GM23338 (cell line): ENCODE measurements around the gene NR4A1. TPM values are rescaled to one million over a fixed set of nuclear protein-coding genes. Genes with fewer than 3 reads are reported as not detected.

Source experiments
- ATAC-seq: fragments of 200-7000 bp; cut with Tn5 transposase; 3 replicates; pipeline ENCODE4 v1.9.1; 2020
- DNase-seq: peaks from one replicate; pipeline ENCODE4 v3.0.0-alpha.2; 2015; ENCODE audit warnings: low spot score
- H2AFZ ChIP-seq: fragments of 200-600 bp; sonication (generic); 2 replicates; pipeline ENCODE4 v1.8.0; 2016; ENCODE audit warnings: antibody characterized with exemption, mild to moderate bottlenecking, moderate library complexity
- H3F3A ChIP-seq: fragments of 200-600 bp; sonication (generic); replicated peaks from 2 replicates; pipeline ENCODE4 v1.8.0; 2017; ENCODE audit warnings: antibody characterized with exemption, mixed run types, low read depth
- H3K27ac ChIP-seq: fragments of 200-600 bp; sonication (generic); 2 replicates; pipeline ENCODE4 v1.6.1; 2016; ENCODE audit warnings: low read depth
- H3K27me3 ChIP-seq: fragments of 200-600 bp; sonication (generic); 2 replicates; pipeline ENCODE4 v1.8.0; 2016; ENCODE audit warnings: mild to moderate bottlenecking, mixed run types, moderate library complexity; ENCODE audit not compliant: insufficient read depth
- H3K36me3 ChIP-seq: fragments of 200-600 bp; sonication (generic); 2 replicates; pipeline ENCODE4 v1.8.0; 2016; ENCODE audit warnings: mild to moderate bottlenecking; ENCODE audit not compliant: insufficient read depth
- H3K4me1 ChIP-seq: fragments of 200-600 bp; sonication (generic); 2 replicates; pipeline ENCODE4 v1.8.0; 2016; ENCODE audit warnings: mild to moderate bottlenecking, moderate library complexity; ENCODE audit not compliant: insufficient read depth
- H3K4me2 ChIP-seq: fragments of 200-600 bp; sonication (generic); 2 replicates; pipeline ENCODE4 v1.7.1; 2017; ENCODE audit warnings: mixed run types
- H3K4me3 ChIP-seq: fragments of 200-600 bp; sonication (generic); 2 replicates; pipeline ENCODE4 v1.6.1; 2016; ENCODE audit warnings: mixed run types
- H3K79me2 ChIP-seq: fragments of 200-600 bp; sonication (generic); replicated peaks from 2 replicates; pipeline ENCODE4 v1.8.0; 2017; ENCODE audit warnings: mild to moderate bottlenecking; ENCODE audit not compliant: insufficient read depth
- H3K9me2 ChIP-seq: fragments of 200-600 bp; sonication (generic); 2 replicates; pipeline ENCODE4 v1.8.0; 2017; ENCODE audit not compliant: insufficient read depth
- H4K20me1 ChIP-seq: fragments of 200-600 bp; sonication (generic); replicated peaks from 2 replicates; pipeline ENCODE4 v1.8.0; 2017; ENCODE audit warnings: mild to moderate bottlenecking; ENCODE audit not compliant: insufficient read depth
- H3K27ac Mint-ChIP-seq: 2 replicates; pipeline ENCODE4 v1.8.0; 2020; ENCODE audit warnings: inconsistent platforms, mild to moderate bottlenecking, moderate library complexity, mixed read lengths
- H3K27me3 Mint-ChIP-seq: 3 replicates; pipeline ENCODE4 v1.8.0; 2022; ENCODE audit warnings: low read depth, mild to moderate bottlenecking, moderate library complexity, mixed read lengths, inconsistent platforms; ENCODE audit not compliant: insufficient read depth, poor library complexity
- H3K36me3 Mint-ChIP-seq: 3 replicates; pipeline ENCODE4 v1.8.0; 2021; ENCODE audit warnings: low read depth, mild to moderate bottlenecking, inconsistent platforms, moderate library complexity, mixed read lengths
- H3K4me1 Mint-ChIP-seq: 3 replicates; pipeline ENCODE4 v1.8.0; 2020; ENCODE audit warnings: mild to moderate bottlenecking, inconsistent platforms, mixed read lengths
- H3K4me3 Mint-ChIP-seq: 3 replicates; pipeline ENCODE4 v1.8.0; 2021; ENCODE audit warnings: moderate library complexity, mild to moderate bottlenecking, inconsistent platforms, mixed read lengths
- H3K9me3 Mint-ChIP-seq: 3 replicates; pipeline ENCODE4 v1.8.0; 2020; ENCODE audit warnings: moderate library complexity, mild to moderate bottlenecking, inconsistent platforms, mixed read lengths
- CREB1 ChIP-seq: fragments of 250-450 bp; sonication (Bioruptor Pico); IDR thresholded peaks from 2 replicates; pipeline ENCODE4 v1.5.0; 2020; ENCODE audit warnings: low read depth, mild to moderate bottlenecking, moderate library complexity
- ETS1 ChIP-seq: IDR thresholded peaks from 2 replicates; pipeline ENCODE4 v1.6.1; 2016; ENCODE audit warnings: antibody characterized with exemption
- EZH2 ChIP-seq: fragments of 200-600 bp; sonication (generic); IDR thresholded peaks from one replicate; pipeline ENCODE4 v1.8.0; 2017; ENCODE audit warnings: antibody characterized with exemption, mild to moderate bottlenecking, low read depth; ENCODE audit not compliant: unreplicated experiment
- EZH2phosphoT487 ChIP-seq: fragments of 200-600 bp; sonication (generic); IDR thresholded peaks from one replicate; pipeline ENCODE4 v1.8.1; 2018; ENCODE audit warnings: antibody characterized with exemption; ENCODE audit not compliant: unreplicated experiment
- JUNB ChIP-seq: IDR thresholded peaks from one replicate; pipeline ENCODE4 v1.6.1; 2016; ENCODE audit warnings: antibody characterized with exemption; ENCODE audit not compliant: unreplicated experiment
- NANOG ChIP-seq: IDR thresholded peaks from 2 replicates; pipeline ENCODE4 v1.6.1; 2016; ENCODE audit warnings: antibody characterized with exemption, borderline replicate concordance
- POLR2AphosphoS5 ChIP-seq: IDR thresholded peaks from 2 replicates; pipeline ENCODE4 v1.6.1; 2016; ENCODE audit warnings: antibody characterized with exemption, low read depth
- REST ChIP-seq: IDR thresholded peaks from one replicate; pipeline ENCODE4 v1.6.1; 2018; ENCODE audit warnings: antibody characterized with exemption; ENCODE audit not compliant: unreplicated experiment
- STAT1 ChIP-seq: IDR thresholded peaks from one replicate; pipeline ENCODE4 v1.6.1; 2016; ENCODE audit warnings: antibody characterized with exemption; ENCODE audit not compliant: unreplicated experiment
- ZNF114 ChIP-seq: fragments of 250-450 bp; sonication (Bioruptor Pico); IDR thresholded peaks from 2 replicates; pipeline ENCODE4 v1.5.0; 2020; ENCODE audit warnings: mild to moderate bottlenecking, moderate library complexity
- ZNF331 ChIP-seq: fragments of 250-450 bp; sonication (Bioruptor Pico); IDR thresholded peaks from 2 replicates; pipeline ENCODE4 v1.5.0; 2020; ENCODE audit warnings: low read depth, mild to moderate bottlenecking, moderate library complexity
- polyA plus RNA-seq: library from polyadenylated mRNA; unstranded; fragments of >200 nt; fragmentation: Nextera tagmentation; extraction: Ambion mirVana; gene quantifications from 2 replicates; pipeline ENCODE4 v1.2.1, GENCODE V29; 2016
- total RNA-seq: library from RNA; depleted of rRNA; stranded (reverse); fragments of >200 nt; shearing (Covaris generic); gene quantifications from 2 replicates; pipeline ENCODE4 v1.2.3, GENCODE V29; 2014
- TF ChIP-seq, protein P1 (sequence below): fragments of 250-450 bp; sonication (Bioruptor Pico); IDR thresholded peaks from 2 replicates; pipeline ENCODE4 v1.5.0; 2020; ENCODE audit warnings: mild to moderate bottlenecking, moderate library complexity
- TF ChIP-seq, protein P2 (sequence below), 2 experiments: fragments of 200-600 bp in 1 of 2; sonication (generic) in 1 of 2; conservative IDR thresholded peaks; 2 replicates each; pipeline versions ENCODE4 v1.5.1 to v1.6.1; 2016 to 2017; ENCODE audit warnings: antibody characterized with exemption in 2 of 2, low read depth in 2 of 2, mild to moderate bottlenecking in 2 of 2, moderate library complexity in 1 of 2

Gene NR4A1
- total and polyA plus RNA-seq, 2 experiments from 2014 or later = 7.5 to 19.1 TPM

- DNase-seq (no peak), ATAC-seq (no peak)
- Mint-ChIP-seq H3K4me1 (peaks cover 17% of the 10 kb centered on the region), H3K36me3 (peaks cover 10% of the 10 kb centered on the region; the same call in 2 of the 3 replicates), H3K27ac (no peak overlapping the region), H3K4me3 (no peak overlapping the region), H3K27me3 (peaks cover 25% of the 10 kb centered on the region), H3K9me3 (no peaks in the 10 kb centered on the region)
- TF ChIP-seq NANOG (no peak), EZH2 (no peak), POLR2AphosphoS5 (no peak), REST (no peak), ZNF331 (no peak), CREB1 (CRISPR knock-in tag) (no peak), ETS1 (no peak), EZH2phosphoT487 (no peak), JUNB (no peak), STAT1 (no peak), ZNF114 (CRISPR knock-in tag) (no peak)
- TF ChIP-seq, protein P1, sequence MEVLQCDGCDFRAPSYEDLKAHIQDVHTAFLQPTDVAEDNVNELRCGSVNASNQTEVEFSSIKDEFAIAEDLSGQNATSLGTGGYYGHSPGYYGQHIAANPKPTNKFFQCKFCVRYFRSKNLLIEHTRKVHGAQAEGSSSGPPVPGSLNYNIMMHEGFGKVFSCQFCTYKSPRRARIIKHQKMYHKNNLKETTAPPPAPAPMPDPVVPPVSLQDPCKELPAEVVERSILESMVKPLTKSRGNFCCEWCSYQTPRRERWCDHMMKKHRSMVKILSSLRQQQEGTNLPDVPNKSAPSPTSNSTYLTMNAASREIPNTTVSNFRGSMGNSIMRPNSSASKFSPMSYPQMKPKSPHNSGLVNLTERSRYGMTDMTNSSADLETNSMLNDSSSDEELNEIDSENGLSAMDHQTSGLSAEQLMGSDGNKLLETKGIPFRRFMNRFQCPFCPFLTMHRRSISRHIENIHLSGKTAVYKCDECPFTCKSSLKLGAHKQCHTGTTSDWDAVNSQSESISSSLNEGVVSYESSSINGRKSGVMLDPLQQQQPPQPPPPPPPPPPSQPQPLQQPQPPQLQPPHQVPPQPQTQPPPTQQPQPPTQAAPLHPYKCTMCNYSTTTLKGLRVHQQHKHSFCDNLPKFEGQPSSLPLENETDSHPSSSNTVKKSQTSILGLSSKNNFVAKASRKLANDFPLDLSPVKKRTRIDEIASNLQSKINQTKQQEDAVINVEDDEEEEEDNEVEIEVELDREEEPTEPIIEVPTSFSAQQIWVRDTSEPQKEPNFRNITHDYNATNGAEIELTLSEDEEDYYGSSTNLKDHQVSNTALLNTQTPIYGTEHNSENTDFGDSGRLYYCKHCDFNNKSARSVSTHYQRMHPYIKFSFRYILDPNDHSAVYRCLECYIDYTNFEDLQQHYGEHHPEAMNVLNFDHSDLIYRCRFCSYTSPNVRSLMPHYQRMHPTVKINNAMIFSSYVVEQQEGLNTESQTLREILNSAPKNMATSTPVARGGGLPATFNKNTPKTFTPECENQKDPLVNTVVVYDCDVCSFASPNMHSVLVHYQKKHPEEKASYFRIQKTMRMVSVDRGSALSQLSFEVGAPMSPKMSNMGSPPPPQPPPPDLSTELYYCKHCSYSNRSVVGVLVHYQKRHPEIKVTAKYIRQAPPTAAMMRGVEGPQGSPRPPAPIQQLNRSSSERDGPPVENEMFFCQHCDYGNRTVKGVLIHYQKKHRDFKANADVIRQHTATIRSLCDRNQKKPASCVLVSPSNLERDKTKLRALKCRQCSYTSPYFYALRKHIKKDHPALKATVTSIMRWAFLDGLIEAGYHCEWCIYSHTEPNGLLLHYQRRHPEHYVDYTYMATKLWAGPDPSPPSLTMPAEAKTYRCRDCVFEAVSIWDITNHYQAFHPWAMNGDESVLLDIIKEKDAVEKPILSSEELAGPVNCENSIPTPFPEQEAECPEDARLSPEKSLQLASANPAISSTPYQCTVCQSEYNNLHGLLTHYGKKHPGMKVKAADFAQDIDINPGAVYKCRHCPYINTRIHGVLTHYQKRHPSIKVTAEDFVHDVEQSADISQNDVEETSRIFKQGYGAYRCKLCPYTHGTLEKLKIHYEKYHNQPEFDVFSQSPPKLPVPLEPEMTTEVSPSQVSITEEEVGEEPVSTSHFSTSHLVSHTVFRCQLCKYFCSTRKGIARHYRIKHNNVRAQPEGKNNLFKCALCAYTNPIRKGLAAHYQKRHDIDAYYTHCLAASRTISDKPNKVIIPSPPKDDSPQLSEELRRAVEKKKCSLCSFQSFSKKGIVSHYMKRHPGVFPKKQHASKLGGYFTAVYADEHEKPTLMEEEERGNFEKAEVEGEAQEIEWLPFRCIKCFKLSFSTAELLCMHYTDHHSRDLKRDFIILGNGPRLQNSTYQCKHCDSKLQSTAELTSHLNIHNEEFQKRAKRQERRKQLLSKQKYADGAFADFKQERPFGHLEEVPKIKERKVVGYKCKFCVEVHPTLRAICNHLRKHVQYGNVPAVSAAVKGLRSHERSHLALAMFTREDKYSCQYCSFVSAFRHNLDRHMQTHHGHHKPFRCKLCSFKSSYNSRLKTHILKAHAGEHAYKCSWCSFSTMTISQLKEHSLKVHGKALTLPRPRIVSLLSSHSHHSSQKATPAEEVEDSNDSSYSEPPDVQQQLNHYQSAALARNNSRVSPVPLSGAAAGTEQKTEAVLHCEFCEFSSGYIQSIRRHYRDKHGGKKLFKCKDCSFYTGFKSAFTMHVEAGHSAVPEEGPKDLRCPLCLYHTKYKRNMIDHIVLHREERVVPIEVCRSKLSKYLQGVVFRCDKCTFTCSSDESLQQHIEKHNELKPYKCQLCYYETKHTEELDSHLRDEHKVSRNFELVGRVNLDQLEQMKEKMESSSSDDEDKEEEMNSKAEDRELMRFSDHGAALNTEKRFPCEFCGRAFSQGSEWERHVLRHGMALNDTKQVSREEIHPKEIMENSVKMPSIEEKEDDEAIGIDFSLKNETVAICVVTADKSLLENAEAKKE = no peak
- TF ChIP-seq, protein P2, sequence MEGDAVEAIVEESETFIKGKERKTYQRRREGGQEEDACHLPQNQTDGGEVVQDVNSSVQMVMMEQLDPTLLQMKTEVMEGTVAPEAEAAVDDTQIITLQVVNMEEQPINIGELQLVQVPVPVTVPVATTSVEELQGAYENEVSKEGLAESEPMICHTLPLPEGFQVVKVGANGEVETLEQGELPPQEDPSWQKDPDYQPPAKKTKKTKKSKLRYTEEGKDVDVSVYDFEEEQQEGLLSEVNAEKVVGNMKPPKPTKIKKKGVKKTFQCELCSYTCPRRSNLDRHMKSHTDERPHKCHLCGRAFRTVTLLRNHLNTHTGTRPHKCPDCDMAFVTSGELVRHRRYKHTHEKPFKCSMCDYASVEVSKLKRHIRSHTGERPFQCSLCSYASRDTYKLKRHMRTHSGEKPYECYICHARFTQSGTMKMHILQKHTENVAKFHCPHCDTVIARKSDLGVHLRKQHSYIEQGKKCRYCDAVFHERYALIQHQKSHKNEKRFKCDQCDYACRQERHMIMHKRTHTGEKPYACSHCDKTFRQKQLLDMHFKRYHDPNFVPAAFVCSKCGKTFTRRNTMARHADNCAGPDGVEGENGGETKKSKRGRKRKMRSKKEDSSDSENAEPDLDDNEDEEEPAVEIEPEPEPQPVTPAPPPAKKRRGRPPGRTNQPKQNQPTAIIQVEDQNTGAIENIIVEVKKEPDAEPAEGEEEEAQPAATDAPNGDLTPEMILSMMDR (conservative IDR thresholded peaks at IDR 0.05; ENCODE audit: low read depth in 2 of 2) = no peak
- H3K36me3 ChIP-seq = no peaks in the 10 kb centered on the region
- H3K27me3 ChIP-seq = peaks cover 26% of the 10 kb centered on the region
- H3K79me2 ChIP-seq = no peaks in the 10 kb centered on the region
- no peak overlapping the region for H3K4me3 ChIP-seq
- no peaks in the 10 kb centered on the region for H3K9me2 ChIP-seq
- H2AFZ ChIP-seq = no peak overlapping the region
- peaks cover 20% of the 10 kb centered on the region for H4K20me1 ChIP-seq
- no peak overlapping the region for H3K4me2 ChIP-seq
- H3K27ac ChIP-seq = no peak overlapping the region
- H3F3A ChIP-seq = no peaks in the 10 kb centered on the region; the same call in 1 of the 2 replicates
- H3K4me1 ChIP-seq = peaks cover 13% of the 10 kb centered on the region
Measured at GRCh38 chr12:52054833-52055730, 3.8 kb downstream of the NR4A1 start.
